IMR-90 (cell line): Measurements from ENCODE around the gene GRIK1.

Experiments used
- MXI1 ChIP-seq: IDR thresholded peaks from 2 replicates; pipeline ENCODE4 v1.6.1; 2012; ENCODE audit warnings: low read depth, mild to moderate bottlenecking, low read length, moderate library complexity, borderline replicate concordance
- POLR2A ChIP-seq: IDR thresholded peaks from 2 replicates; pipeline ENCODE4 v1.6.1; 2012; ENCODE audit warnings: mild to moderate bottlenecking, low read depth, low read length
- RAD21 ChIP-seq: IDR thresholded peaks from 2 replicates; pipeline ENCODE4 v1.6.1; 2012; ENCODE audit warnings: low read length, improper control_type of control experiment
- RCOR1 ChIP-seq: IDR thresholded peaks from 2 replicates; pipeline ENCODE4 v1.6.1; 2012; ENCODE audit warnings: mild to moderate bottlenecking, low read length, improper control_type of control experiment; ENCODE audit not compliant: insufficient replicate concordance
- RFX5 ChIP-seq: IDR thresholded peaks from 2 replicates; pipeline ENCODE4 v1.8.0; 2012; ENCODE audit warnings: low read depth, mild to moderate bottlenecking, low read length, moderate library complexity
- USF2 ChIP-seq: fragments of 150-350 bp; IDR thresholded peaks from 2 replicates; pipeline ENCODE4 v1.6.1; 2017; ENCODE audit warnings: mild to moderate bottlenecking, antibody characterized with exemption, low read length, low read depth
- TF ChIP-seq, protein P1 (sequence below): conservative IDR thresholded peaks from 2 replicates; pipeline ENCODE4 v1.5.1; 2012; ENCODE audit warnings: mild to moderate bottlenecking, low read depth, low read length, improper control_type of control experiment

DNA sequence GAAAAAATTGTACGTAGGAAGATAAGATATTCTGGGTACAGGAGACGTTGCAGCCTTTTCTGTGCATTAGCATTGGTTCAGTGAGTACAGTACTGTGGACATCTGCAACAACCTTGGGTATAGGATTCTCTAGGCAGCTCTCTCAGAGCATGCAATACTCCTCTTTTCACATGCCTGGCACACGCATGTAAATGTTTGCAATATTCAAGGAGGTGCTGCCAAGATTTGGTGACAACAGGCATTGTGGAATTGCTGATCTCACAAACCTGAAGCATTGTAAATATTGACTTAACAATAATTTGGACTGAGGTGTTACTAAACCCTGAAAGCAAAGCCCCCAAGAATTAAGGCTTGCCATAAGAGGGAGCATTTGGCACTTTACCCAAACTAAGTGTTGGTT, 126.8 kb downstream of the GRIK1 start:
- TF ChIP-seq, protein P1, sequence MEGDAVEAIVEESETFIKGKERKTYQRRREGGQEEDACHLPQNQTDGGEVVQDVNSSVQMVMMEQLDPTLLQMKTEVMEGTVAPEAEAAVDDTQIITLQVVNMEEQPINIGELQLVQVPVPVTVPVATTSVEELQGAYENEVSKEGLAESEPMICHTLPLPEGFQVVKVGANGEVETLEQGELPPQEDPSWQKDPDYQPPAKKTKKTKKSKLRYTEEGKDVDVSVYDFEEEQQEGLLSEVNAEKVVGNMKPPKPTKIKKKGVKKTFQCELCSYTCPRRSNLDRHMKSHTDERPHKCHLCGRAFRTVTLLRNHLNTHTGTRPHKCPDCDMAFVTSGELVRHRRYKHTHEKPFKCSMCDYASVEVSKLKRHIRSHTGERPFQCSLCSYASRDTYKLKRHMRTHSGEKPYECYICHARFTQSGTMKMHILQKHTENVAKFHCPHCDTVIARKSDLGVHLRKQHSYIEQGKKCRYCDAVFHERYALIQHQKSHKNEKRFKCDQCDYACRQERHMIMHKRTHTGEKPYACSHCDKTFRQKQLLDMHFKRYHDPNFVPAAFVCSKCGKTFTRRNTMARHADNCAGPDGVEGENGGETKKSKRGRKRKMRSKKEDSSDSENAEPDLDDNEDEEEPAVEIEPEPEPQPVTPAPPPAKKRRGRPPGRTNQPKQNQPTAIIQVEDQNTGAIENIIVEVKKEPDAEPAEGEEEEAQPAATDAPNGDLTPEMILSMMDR, result no peak
- TF ChIP-seq POLR2A, result no peak
- no peak for TF ChIP-seq RAD21
- no peak for TF ChIP-seq RCOR1
- TF ChIP-seq RFX5, result no peak
- TF ChIP-seq USF2, result no peak
- TF ChIP-seq MXI1, result no peak
